Measurements from ENCODE around the gene CDK6.
"Not testable (repeated sequence)": the region's sequence is repeated elsewhere in the genome, so short reads cannot be mapped to it uniquely, and the experiment has no call there.

The CDK6 gene

DNA sequence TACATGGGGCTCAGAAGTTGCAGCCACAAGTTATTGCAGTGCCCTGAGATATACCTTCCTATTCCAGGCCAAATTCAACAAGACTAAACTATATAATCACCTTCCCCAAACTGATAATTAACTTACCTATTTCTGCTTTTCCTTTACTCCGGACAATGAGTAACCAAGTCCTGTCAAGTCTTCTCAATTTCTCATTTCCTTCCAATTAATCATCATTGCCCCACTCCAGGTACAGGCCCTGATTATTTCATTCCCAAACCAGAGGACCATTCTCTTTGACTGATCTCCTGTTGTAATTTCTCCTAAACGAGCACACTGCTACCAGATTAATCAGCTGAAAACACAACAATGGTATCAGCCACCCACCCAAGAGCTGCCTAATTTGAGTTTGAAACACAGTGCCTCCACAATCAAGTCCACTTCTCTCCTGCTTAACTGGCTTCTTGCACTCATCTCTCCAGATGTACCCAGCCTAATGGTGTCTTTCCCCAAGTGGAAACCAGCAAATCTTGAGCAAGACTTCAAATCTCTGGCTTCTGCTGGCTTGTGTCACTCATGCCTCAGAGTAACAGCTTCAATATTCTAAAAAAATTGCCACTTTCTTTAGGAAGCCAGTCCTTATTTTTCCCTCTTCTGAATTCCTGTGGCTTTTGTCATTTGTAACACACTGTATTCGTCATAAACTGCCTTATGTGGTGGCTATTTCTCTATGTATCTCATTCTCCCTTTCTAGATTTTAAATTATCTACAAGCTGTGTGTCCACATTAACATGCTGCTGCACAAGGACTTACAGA is 89.1 kb downstream of the CDK6 start:
- H3K4me3 ChIP-seq (ENCODE audit: control insufficient read depth in 1 of 7, extremely low read depth in 1 of 7, insufficient read depth in 4 of 7, low read depth in 2 of 7, low read length in 6 of 7) = peak overlapping the region in 1 of 7 experiments; percentile 12
- no peak for DNase-seq
- WGBS (ENCODE audit: insufficient coverage) = 38% methylated on average over 2 of the region's 3 CpGs
- CTCF ChIA-PET = interaction anchor here (1.0 to 1.4 kb wide), 4 partner anchors 12 to 126 kb away, joined by 3 to 4 read pairs (median 4); no protein-coding TSS in a partner anchor
- peaks cover 18 to 55% (median 23%) of the 10 kb centered on the region in 4 experiments for H3K4me1 ChIP-seq (ENCODE audit: control extremely low read depth in 1 of 4, control insufficient read depth in 4 of 4, insufficient read depth in 4 of 4, low read length in 3 of 4)
- no peaks in the 10 kb centered on the region for H3K27me3 ChIP-seq (replicated peaks in 2 of 5; ENCODE audit: control insufficient read depth in 4 of 5, insufficient read depth in 5 of 5, low read length in 4 of 5)
- peak overlapping the region; percentile 16 to 79 for H3K27ac ChIP-seq (ENCODE audit: insufficient read depth in 1 of 2, low read depth in 1 of 2, low read length in 2 of 2, poor library complexity in 1 of 2, severe bottlenecking in 2 of 2)
- POLR2A ChIA-PET = no interaction called here
- H3K36me3 ChIP-seq (ENCODE audit: control insufficient read depth in 4 of 4, insufficient read depth in 4 of 4, low read length in 3 of 4) = peaks cover 13 to 66% (median 31%) of the 10 kb centered on the region in 4 experiments
- peaks cover 0 to 8% (median 0%) of the 10 kb centered on the region in 5 experiments for H3K9me3 ChIP-seq (ENCODE audit: control extremely low read depth in 1 of 5, control insufficient read depth in 4 of 5, insufficient read depth in 2 of 5, low read depth in 1 of 5, low read length in 4 of 5)

GRCh38 chr7:92745241-92745640 is 91.1 kb downstream of the CDK6 start:
- DNase-seq = no peak
- no peak overlapping the region for H3K4me3 ChIP-seq (ENCODE audit: control insufficient read depth in 1 of 7, extremely low read depth in 1 of 7, insufficient read depth in 4 of 7, low read depth in 2 of 7, low read length in 6 of 7)
- CTCF ChIA-PET = no interaction called here
- H3K36me3 ChIP-seq (ENCODE audit: control insufficient read depth in 4 of 4, insufficient read depth in 4 of 4, low read length in 3 of 4) = peaks cover 15 to 64% (median 35%) of the 10 kb centered on the region in 4 experiments
- POLR2A ChIA-PET = no interaction called here
- no peak overlapping the region for H3K27ac ChIP-seq (ENCODE audit: insufficient read depth in 1 of 2, low read depth in 1 of 2, low read length in 2 of 2, poor library complexity in 1 of 2, severe bottlenecking in 2 of 2)
- 97% methylated on average over 3 of the region's 4 CpGs for WGBS (ENCODE audit: insufficient coverage)
- peaks cover 0 to 8% (median 0%) of the 10 kb centered on the region in 5 experiments for H3K9me3 ChIP-seq (ENCODE audit: control extremely low read depth in 1 of 5, control insufficient read depth in 4 of 5, insufficient read depth in 2 of 5, low read depth in 1 of 5, low read length in 4 of 5)
- peaks cover 16 to 56% (median 29%) of the 10 kb centered on the region in 4 experiments for H3K4me1 ChIP-seq (ENCODE audit: control extremely low read depth in 1 of 4, control insufficient read depth in 4 of 4, insufficient read depth in 4 of 4, low read length in 3 of 4)
- H3K27me3 ChIP-seq (replicated peaks in 2 of 5; ENCODE audit: control insufficient read depth in 4 of 5, insufficient read depth in 5 of 5, low read length in 4 of 5) = no peaks in the 10 kb centered on the region

DNA sequence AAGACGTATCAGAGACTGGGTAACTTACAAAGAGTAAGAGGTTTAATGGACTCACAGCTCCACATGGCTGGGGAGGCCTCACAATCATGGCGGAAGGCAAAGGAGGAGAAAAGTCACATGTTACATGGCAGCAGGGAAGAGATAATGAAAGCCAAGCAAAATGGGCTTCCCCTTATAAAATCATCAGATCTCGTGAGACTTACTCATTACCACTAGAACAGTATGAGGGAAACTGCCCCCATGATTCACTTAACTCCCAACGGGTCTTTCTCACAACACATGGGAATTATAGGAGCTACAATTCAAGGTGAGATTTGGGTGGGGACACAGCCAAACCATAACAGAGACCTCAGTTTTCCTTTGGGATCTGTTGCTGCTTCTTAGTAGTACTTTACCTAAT is 92.2 kb downstream of the CDK6 start:
- DNase-seq; H3K9me3 ChIP-seq (ENCODE audit: control extremely low read depth in 1 of 5, control insufficient read depth in 4 of 5, insufficient read depth in 2 of 5, low read depth in 1 of 5, low read length in 4 of 5); H3K27ac ChIP-seq (ENCODE audit: insufficient read depth in 1 of 2, low read depth in 1 of 2, low read length in 2 of 2, poor library complexity in 1 of 2, severe bottlenecking in 2 of 2); POLR2A ChIA-PET; H3K27me3 ChIP-seq (replicated peaks in 2 of 5; ENCODE audit: control insufficient read depth in 4 of 5, insufficient read depth in 5 of 5, low read length in 4 of 5); H3K4me3 ChIP-seq (ENCODE audit: control insufficient read depth in 1 of 7, extremely low read depth in 1 of 7, insufficient read depth in 4 of 7, low read depth in 2 of 7, low read length in 6 of 7): not testable (repeated sequence)
- 100% methylated on average over 2 of the region's 4 CpGs for WGBS (ENCODE audit: insufficient coverage)
- peaks cover 10 to 55% (median 26%) of the 10 kb centered on the region in 4 experiments for H3K4me1 ChIP-seq (ENCODE audit: control extremely low read depth in 1 of 4, control insufficient read depth in 4 of 4, insufficient read depth in 4 of 4, low read length in 3 of 4)
- CTCF ChIA-PET = interaction anchor here (1.1 kb wide), 1 partner anchor 24 kb away, joined by 3 read pairs; no protein-coding TSS in a partner anchor
- peaks cover 13 to 58% (median 32%) of the 10 kb centered on the region in 4 experiments for H3K36me3 ChIP-seq (ENCODE audit: control insufficient read depth in 4 of 4, insufficient read depth in 4 of 4, low read length in 3 of 4)

- Histone ChIP-seq H3K4me1 (ENCODE audit: control extremely low read depth in 1 of 4, control insufficient read depth in 4 of 4, insufficient read depth in 4 of 4, low read length in 3 of 4) (peaks cover 9 to 49% (median 26%) of the 10 kb centered on the region in 4 experiments), H3K27me3 (replicated peaks in 2 of 5; ENCODE audit: control insufficient read depth in 4 of 5, insufficient read depth in 5 of 5, low read length in 4 of 5) (no peaks in the 10 kb centered on the region), H3K27ac (ENCODE audit: insufficient read depth in 1 of 2, low read depth in 1 of 2, low read length in 2 of 2, poor library complexity in 1 of 2, severe bottlenecking in 2 of 2) (peak overlapping the region in 1 of 2 experiments; percentile 65), H3K9me3 (ENCODE audit: control extremely low read depth in 1 of 5, control insufficient read depth in 4 of 5, insufficient read depth in 2 of 5, low read depth in 1 of 5, low read length in 4 of 5) (peaks cover 0 to 8% (median 0%) of the 10 kb centered on the region in 5 experiments), H3K36me3 (ENCODE audit: control insufficient read depth in 4 of 4, insufficient read depth in 4 of 4, low read length in 3 of 4) (peaks cover 18 to 57% (median 32%) of the 10 kb centered on the region in 4 experiments), H3K4me3 (ENCODE audit: control insufficient read depth in 1 of 7, extremely low read depth in 1 of 7, insufficient read depth in 4 of 7, low read depth in 2 of 7, low read length in 6 of 7) (no peak overlapping the region)
- DNase-seq = no peak
- ChIA-PET POLR2A (no interaction called here), CTCF (interaction anchor here (1.0 to 2.1 kb wide), 3 partner anchors 12 to 56 kb away, joined by 3 to 6 read pairs (median 3); no protein-coding TSS in a partner anchor)
These were observed 94.2 kb downstream of the CDK6 start for GRCh38 chr7:92742186-92742585.

- H3K9me3 ChIP-seq (ENCODE audit: control extremely low read depth in 1 of 5, control insufficient read depth in 4 of 5, insufficient read depth in 2 of 5, low read depth in 1 of 5, low read length in 4 of 5) = peaks cover 0 to 8% (median 0%) of the 10 kb centered on the region in 5 experiments
- WGBS (ENCODE audit: insufficient coverage) = 100% methylated on average over 3 of the region's 6 CpGs
- H3K27ac ChIP-seq (ENCODE audit: insufficient read depth in 1 of 2, low read depth in 1 of 2, low read length in 2 of 2, poor library complexity in 1 of 2, severe bottlenecking in 2 of 2) = peak overlapping the region in 1 of 2 experiments; percentile 31
- POLR2A ChIA-PET = no interaction called here
- peaks cover 21 to 62% (median 38%) of the 10 kb centered on the region in 4 experiments for H3K36me3 ChIP-seq (ENCODE audit: control insufficient read depth in 4 of 4, insufficient read depth in 4 of 4, low read length in 3 of 4)
- DNase-seq = no peak
- CTCF ChIA-PET = interaction anchor here (0.8 to 2.1 kb wide), 4 partner anchors 8 to 16 kb away, joined by 3 to 7 read pairs (median 3); no protein-coding TSS in a partner anchor
- H3K4me3 ChIP-seq (ENCODE audit: control insufficient read depth in 1 of 7, extremely low read depth in 1 of 7, insufficient read depth in 4 of 7, low read depth in 2 of 7, low read length in 6 of 7) = no peak overlapping the region
- no peaks in the 10 kb centered on the region for H3K27me3 ChIP-seq (replicated peaks in 2 of 5; ENCODE audit: control insufficient read depth in 4 of 5, insufficient read depth in 5 of 5, low read length in 4 of 5)
- peaks cover 5 to 44% (median 21%) of the 10 kb centered on the region in 4 experiments for H3K4me1 ChIP-seq (ENCODE audit: control extremely low read depth in 1 of 4, control insufficient read depth in 4 of 4, insufficient read depth in 4 of 4, low read length in 3 of 4)
These were observed 95.7 kb downstream of the CDK6 start for GRCh38 chr7:92740700-92741126.

GRCh38 chr7:92740134-92740533 is 96.2 kb downstream of the CDK6 start:
- H3K36me3 ChIP-seq (ENCODE audit: control insufficient read depth in 4 of 4, insufficient read depth in 4 of 4, low read length in 3 of 4) = peaks cover 20 to 61% (median 38%) of the 10 kb centered on the region in 4 experiments
- peak overlapping the region; percentile 10 to 31 for H3K27ac ChIP-seq (ENCODE audit: insufficient read depth in 1 of 2, low read depth in 1 of 2, low read length in 2 of 2, poor library complexity in 1 of 2, severe bottlenecking in 2 of 2)
- no peak overlapping the region for H3K4me3 ChIP-seq (ENCODE audit: control insufficient read depth in 1 of 7, extremely low read depth in 1 of 7, insufficient read depth in 4 of 7, low read depth in 2 of 7, low read length in 6 of 7)
- H3K9me3 ChIP-seq (ENCODE audit: control extremely low read depth in 1 of 5, control insufficient read depth in 4 of 5, insufficient read depth in 2 of 5, low read depth in 1 of 5, low read length in 4 of 5) = peaks cover 0 to 8% (median 0%) of the 10 kb centered on the region in 5 experiments
- H3K27me3 ChIP-seq (replicated peaks in 2 of 5; ENCODE audit: control insufficient read depth in 4 of 5, insufficient read depth in 5 of 5, low read length in 4 of 5) = no peaks in the 10 kb centered on the region
- WGBS (ENCODE audit: insufficient coverage) = 93% methylated on average over 4 of the region's 4 CpGs
- POLR2A ChIA-PET = no interaction called here
- CTCF ChIA-PET = interaction anchor here (0.8 to 2.1 kb wide), 3 partner anchors 11 to 15 kb away, joined by 3 to 7 read pairs (median 4); no protein-coding TSS in a partner anchor
- no peak for DNase-seq
- peaks cover 5 to 44% (median 20%) of the 10 kb centered on the region in 4 experiments for H3K4me1 ChIP-seq (ENCODE audit: control extremely low read depth in 1 of 4, control insufficient read depth in 4 of 4, insufficient read depth in 4 of 4, low read length in 3 of 4)

GRCh38 chr7:92739091-92739490 is 97.3 kb downstream of the CDK6 start:
- Histone ChIP-seq H3K36me3 (ENCODE audit: control insufficient read depth in 4 of 4, insufficient read depth in 4 of 4, low read length in 3 of 4) (peaks cover 17 to 62% (median 37%) of the 10 kb centered on the region in 4 experiments), H3K9me3 (ENCODE audit: control extremely low read depth in 1 of 5, control insufficient read depth in 4 of 5, insufficient read depth in 2 of 5, low read depth in 1 of 5, low read length in 4 of 5) (peaks cover 0 to 2% (median 0%) of the 10 kb centered on the region in 5 experiments), H3K27me3 (replicated peaks in 2 of 5; ENCODE audit: control insufficient read depth in 4 of 5, insufficient read depth in 5 of 5, low read length in 4 of 5) (no peaks in the 10 kb centered on the region), H3K4me3 (ENCODE audit: control insufficient read depth in 1 of 7, extremely low read depth in 1 of 7, insufficient read depth in 4 of 7, low read depth in 2 of 7, low read length in 6 of 7) (peak overlapping the region in 1 of 7 experiments; percentile 5), H3K27ac (ENCODE audit: insufficient read depth in 1 of 2, low read depth in 1 of 2, low read length in 2 of 2, poor library complexity in 1 of 2, severe bottlenecking in 2 of 2) (no peak overlapping the region), H3K4me1 (ENCODE audit: control extremely low read depth in 1 of 4, control insufficient read depth in 4 of 4, insufficient read depth in 4 of 4, low read length in 3 of 4) (peaks cover 5 to 44% (median 20%) of the 10 kb centered on the region in 4 experiments)
- DNase-seq = no peak
- ChIA-PET CTCF (interaction anchor here (0.8 to 2.1 kb wide), 2 partner anchors 10 to 14 kb away, joined by 3 to 7 read pairs; no protein-coding TSS in a partner anchor), POLR2A (interaction anchor here (1.1 kb wide), 1 partner anchor 47 kb away, joined by 3 read pairs; no protein-coding TSS in a partner anchor)

Measured in common myeloid progenitor, CD34-positive (primary cell).